ENCODE measurements around the gene SIL1. TPM values are rescaled to one million over a fixed set of nuclear protein-coding genes. Genes with fewer than 3 reads are reported as not detected.

Gene SIL1
- total and polyA plus RNA-seq, 2 donors (not counting 3 experiments of a cell fraction or from before 2014, with no cell fraction given) = 47.6 to 67.2 TPM

- Histone ChIP-seq H3K9me3 (replicated peaks; ENCODE audit: control insufficient read depth, insufficient read depth, low read length) (no peaks in the 10 kb centered on the region), H3K79me2 (ENCODE audit: control insufficient read depth, insufficient read depth, low read length) (no peaks in the 10 kb centered on the region), H4K20me1 (replicated peaks; ENCODE audit: control insufficient read depth, extremely low read depth, insufficient read depth, low read length) (no peaks in the 10 kb centered on the region), H3K27ac (ENCODE audit: insufficient read depth, low read depth, low read length) (no peak overlapping the region), H3K27me3 (ENCODE audit: control insufficient read depth in 2 of 2, insufficient read depth in 2 of 2, low read length in 2 of 2) (no peaks in the 10 kb centered on the region), H3K9me1 (replicated peaks; ENCODE audit: control insufficient read depth, extremely low read depth, insufficient read depth, low read length) (no peaks in the 10 kb centered on the region), H2AFZ (ENCODE audit: low read depth, low read length) (no peak overlapping the region), H3K9ac (replicated peaks; ENCODE audit: extremely low read depth, insufficient read depth, low read length) (no peak overlapping the region), H3K36me3 (ENCODE audit: control insufficient read depth in 2 of 2, extremely low read depth in 1 of 2, insufficient read depth in 2 of 2, low read length in 2 of 2) (no peaks in the 10 kb centered on the region), H3K4me3 (replicated peaks in 1 of 3; ENCODE audit: insufficient read depth in 1 of 3, low read depth in 1 of 3, low read length in 3 of 3) (no peak overlapping the region), H3K4me2 (ENCODE audit: insufficient read depth, low read length) (no peak overlapping the region), H3K4me1 (ENCODE audit: control insufficient read depth, extremely low read depth, insufficient read depth, low read length) (peaks cover 11% of the 10 kb centered on the region)
- DNase-seq (ENCODE audit: low read depth, low spot score) = peak; percentile 90
- BruUV-seq (replicated peaks) = no TSS peak
- peak; percentile 72 for FAIRE-seq
- peak; percentile 9 for TF ChIP-seq GATA2 (IDR thresholded peaks at IDR 0.05; ENCODE audit: insufficient read depth, insufficient read length, low read depth, low read length)
- TF ChIP-seq EZH2 (IDR thresholded peaks at IDR 0.05; ENCODE audit: borderline replicate concordance, low read depth, low read length, severe bottlenecking) = no peak
- TF ChIP-seq POLR2A (IDR thresholded peaks at IDR 0.05; ENCODE audit: low read depth, low read length) = no peak
- intact Hi-C loops (cut with micrococcal nuclease) (no loop called here), dilution Hi-C loops (cut with MboI; ENCODE audit: extremely low pct_ligation_motif_present, low sequenced_read_pairs) (no loop called here)
- ChIA-PET CTCF (interaction anchor here (0.6 to 1.0 kb wide), 2 partner anchors 15 kb away, joined by 3 to 4 read pairs; no protein-coding TSS in a partner anchor), POLR2A (no interaction called here)
Measured at GRCh38 chr5:139141446-139142204, 56.5 kb downstream of the SIL1 start.

DNA sequence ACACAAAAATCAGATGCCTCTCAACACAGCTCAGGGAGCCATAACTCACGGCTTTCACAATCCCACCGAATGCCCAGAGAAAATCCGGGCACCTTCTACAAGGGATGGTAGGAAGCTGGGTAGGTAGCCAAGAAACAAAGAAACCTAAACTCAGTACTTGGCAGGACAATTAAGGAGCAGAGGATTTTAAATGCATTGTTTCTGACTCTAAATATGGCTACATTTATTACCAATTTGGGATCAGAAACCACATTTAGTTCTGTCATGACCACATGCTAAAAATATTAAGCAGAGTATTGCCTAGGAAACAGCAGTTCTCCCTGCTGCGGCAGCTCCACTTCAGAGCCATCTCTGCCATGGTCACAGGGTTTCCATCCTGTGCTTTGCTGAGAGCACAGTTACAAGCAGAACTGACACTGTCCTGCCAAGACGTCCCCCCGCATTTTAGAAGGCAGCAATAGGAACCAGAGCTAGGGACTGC, 57.5 kb downstream of the SIL1 start:
- Histone ChIP-seq H3K4me1 (ENCODE audit: control insufficient read depth, extremely low read depth, insufficient read depth, low read length) (peaks cover 11% of the 10 kb centered on the region), H4K20me1 (replicated peaks; ENCODE audit: control insufficient read depth, extremely low read depth, insufficient read depth, low read length) (no peaks in the 10 kb centered on the region), H3K9ac (replicated peaks; ENCODE audit: extremely low read depth, insufficient read depth, low read length) (no peak overlapping the region), H3K4me3 (replicated peaks in 1 of 3; ENCODE audit: insufficient read depth in 1 of 3, low read depth in 1 of 3, low read length in 3 of 3) (no peak overlapping the region), H3K9me3 (replicated peaks; ENCODE audit: control insufficient read depth, insufficient read depth, low read length) (no peaks in the 10 kb centered on the region), H3K4me2 (ENCODE audit: insufficient read depth, low read length) (no peak overlapping the region), H3K27ac (ENCODE audit: insufficient read depth, low read depth, low read length) (no peak overlapping the region), H3K27me3 (ENCODE audit: control insufficient read depth in 2 of 2, insufficient read depth in 2 of 2, low read length in 2 of 2) (no peaks in the 10 kb centered on the region), H3K9me1 (replicated peaks; ENCODE audit: control insufficient read depth, extremely low read depth, insufficient read depth, low read length) (no peaks in the 10 kb centered on the region), H3K36me3 (ENCODE audit: control insufficient read depth in 2 of 2, extremely low read depth in 1 of 2, insufficient read depth in 2 of 2, low read length in 2 of 2) (no peaks in the 10 kb centered on the region), H2AFZ (ENCODE audit: low read depth, low read length) (no peak overlapping the region), H3K79me2 (ENCODE audit: control insufficient read depth, insufficient read depth, low read length) (no peaks in the 10 kb centered on the region)
- no peak for FAIRE-seq
- intact Hi-C loops (cut with micrococcal nuclease) = no loop called here
- dilution Hi-C loops (cut with MboI; ENCODE audit: extremely low pct_ligation_motif_present, low sequenced_read_pairs) = no loop called here
- ChIA-PET POLR2A (no interaction called here), CTCF (interaction anchor here (1.0 to 1.2 kb wide), 2 partner anchors 8 to 16 kb away, joined by 3 to 4 read pairs; no protein-coding TSS in a partner anchor)
- no TSS peak for BruUV-seq (replicated peaks)
- no peak for DNase-seq (ENCODE audit: low read depth, low spot score)
- TF ChIP-seq JUN (IDR thresholded peaks at IDR 0.05; ENCODE audit: borderline replicate concordance, insufficient read depth, insufficient read length, low read depth) = no peak
- no peak for TF ChIP-seq MYC (IDR thresholded peaks at IDR 0.05; ENCODE audit: low read depth, low read length)
- TF ChIP-seq POLR2A (IDR thresholded peaks at IDR 0.05; ENCODE audit: low read depth, low read length) = no peak
- no peak for TF ChIP-seq GATA2 (IDR thresholded peaks at IDR 0.05; ENCODE audit: insufficient read depth, insufficient read length, low read depth, low read length)
